ENCODE results near the gene CBLN2. TPM values are rescaled to one million over a fixed set of nuclear protein-coding genes. Genes with fewer than 3 reads are reported as not detected.

CBLN2 gene
- total RNA-seq, result not detected

GRCh38 chr18:72544092-72544886, at the start of gene CBLN2:
Gene CBLN2 (minus strand): TSS chr18:72544342. CDS start chr18:72542160, 2,182 bp downstream.
- Histone ChIP-seq H3K4me1 (peaks cover 15% of the 10 kb centered on the region), H3K4me3 (no peak within 1 kb of the TSS), H3K9me3 (no peaks in the 10 kb centered on the region), H3K27me3 (peaks cover 0 to 7% of the 10 kb centered on the region in 2 donors), H3K27ac (no peak within 1 kb of the TSS), H3K36me3 (replicated peaks in 1 of 2; ENCODE audit: insufficient read depth in 1 of 2, low read depth in 2 of 2) (no peaks in the 10 kb centered on the region)
- WGBS, 2 donors, result 2% methylated on average over 44 of the region's 44 CpGs
- intact Hi-C loops (cut with DNase I), result loop anchor here (10.0 kb wide), 1 partner anchor 1609 kb away; no protein-coding TSS in a partner anchor
- DNase-seq (peak; percentile 27 to 57 (median 41)), ATAC-seq (peak; percentile 71)
- TF ChIP-seq POLR2A (IDR thresholded peaks at IDR 0.05) (no peak), CTCF (IDR thresholded peaks at IDR 0.05) (peak; percentile 48 to 65 (median 53))

- DNase-seq (no peak), ATAC-seq (no peak)
- Histone ChIP-seq H3K4me1 (no peaks in the 10 kb centered on the region), H3K36me3 (replicated peaks in 1 of 2; ENCODE audit: insufficient read depth in 1 of 2, low read depth in 2 of 2) (no peaks in the 10 kb centered on the region), H3K4me3 (no peak overlapping the region), H3K9me3 (no peaks in the 10 kb centered on the region), H3K27ac (no peak overlapping the region), H3K27me3 (no peaks in the 10 kb centered on the region)
- TF ChIP-seq POLR2A (IDR thresholded peaks at IDR 0.05), result no peak
- intact Hi-C loops (cut with DNase I), result no loop called here
- 55 to 62% methylated on average over 5 of the region's 5 CpGs for WGBS, 2 donors
Measured at GRCh38 chr18:72588360-72588759, 44.2 kb upstream of the CBLN2 start.

- Histone ChIP-seq H3K36me3 (replicated peaks in 1 of 2; ENCODE audit: insufficient read depth in 1 of 2, low read depth in 2 of 2) (no peaks in the 10 kb centered on the region), H3K27me3 (no peaks in the 10 kb centered on the region), H3K4me3 (no peak overlapping the region), H3K9me3 (no peaks in the 10 kb centered on the region), H3K4me1 (no peaks in the 10 kb centered on the region), H3K27ac (no peak overlapping the region)
- 74 to 78% methylated on average over 3 of the region's 3 CpGs for WGBS, 2 donors
- intact Hi-C loops (cut with DNase I), result no loop called here
- TF ChIP-seq POLR2A (IDR thresholded peaks at IDR 0.05) (no peak), CTCF (IDR thresholded peaks at IDR 0.05) (no peak)
- ATAC-seq (no peak), DNase-seq (no peak)
Measured at GRCh38 chr18:72584787-72585186, 40.6 kb upstream of the CBLN2 start.

- no peaks in the 10 kb centered on the region for H3K9me3 ChIP-seq
- no peak for DNase-seq
- H3K27ac ChIP-seq, result no peak overlapping the region
- H3K4me1 ChIP-seq, result no peaks in the 10 kb centered on the region
- intact Hi-C loops (cut with DNase I), result no loop called here
- no peaks in the 10 kb centered on the region for H3K36me3 ChIP-seq (replicated peaks in 1 of 2; ENCODE audit: insufficient read depth in 1 of 2, low read depth in 2 of 2)
- WGBS, 2 donors, result 64 to 67% methylated on average over 3 of the region's 3 CpGs
- no peak overlapping the region for H3K4me3 ChIP-seq
- H3K27me3 ChIP-seq, result no peaks in the 10 kb centered on the region
- ATAC-seq, result no peak
- no peak for TF ChIP-seq CTCF (IDR thresholded peaks at IDR 0.05)
- TF ChIP-seq POLR2A (IDR thresholded peaks at IDR 0.05), result no peak
Measured at GRCh38 chr18:72581976-72582375, 37.8 kb upstream of the CBLN2 start.

- no peak for ATAC-seq
- intact Hi-C loops (cut with DNase I), result no loop called here
- DNase-seq, result no peak
- H3K4me1 ChIP-seq, result no peaks in the 10 kb centered on the region
- TF ChIP-seq CTCF (IDR thresholded peaks at IDR 0.05), result no peak
- TF ChIP-seq POLR2A (IDR thresholded peaks at IDR 0.05), result no peak
- H3K27ac ChIP-seq, result no peak overlapping the region
- H3K9me3 ChIP-seq, result no peaks in the 10 kb centered on the region
- H3K27me3 ChIP-seq, result no peaks in the 10 kb centered on the region
- no peak overlapping the region for H3K4me3 ChIP-seq
- H3K36me3 ChIP-seq (replicated peaks in 1 of 2; ENCODE audit: insufficient read depth in 1 of 2, low read depth in 2 of 2), result no peaks in the 10 kb centered on the region
- WGBS, 2 donors, result 43 to 45% methylated on average over 2 of the region's 2 CpGs
Measured at GRCh38 chr18:72572896-72573295, 28.8 kb upstream of the CBLN2 start.
